Activated CD4-positive, CD25-positive, alpha-beta regulatory T cell (primary cell): ENCODE results near the gene IGFN1.
A peak's percentile ranks its signal among the peaks of the same experiment; 100 is the strongest.

Experiments
- DNase-seq, 4 experiments: peaks; one replicate each; lab custom pipeline; 2025; lab: John Stamatoyannopoulos, UW

IGFN1 gene

DNA sequence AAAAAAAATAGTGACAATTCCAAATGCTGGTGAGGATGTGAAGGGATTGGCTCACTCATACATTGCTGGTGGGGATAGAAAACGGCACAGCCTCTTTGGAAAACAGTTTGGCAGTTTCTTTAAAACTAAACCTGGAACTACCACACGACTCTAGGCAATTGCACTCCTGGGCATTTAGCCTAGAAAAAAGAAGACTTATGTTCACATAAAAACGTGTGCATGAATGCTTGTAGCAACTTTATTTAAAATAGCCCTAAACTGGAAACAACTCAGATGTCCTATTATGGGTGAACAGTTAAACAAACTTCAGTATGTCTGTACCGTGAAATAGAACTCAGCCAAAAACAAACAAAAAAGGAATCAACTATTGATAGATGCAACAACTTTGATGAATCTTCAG lies 26.9 kb upstream of the IGFN1 start:
- DNase-seq = no peak

DNA sequence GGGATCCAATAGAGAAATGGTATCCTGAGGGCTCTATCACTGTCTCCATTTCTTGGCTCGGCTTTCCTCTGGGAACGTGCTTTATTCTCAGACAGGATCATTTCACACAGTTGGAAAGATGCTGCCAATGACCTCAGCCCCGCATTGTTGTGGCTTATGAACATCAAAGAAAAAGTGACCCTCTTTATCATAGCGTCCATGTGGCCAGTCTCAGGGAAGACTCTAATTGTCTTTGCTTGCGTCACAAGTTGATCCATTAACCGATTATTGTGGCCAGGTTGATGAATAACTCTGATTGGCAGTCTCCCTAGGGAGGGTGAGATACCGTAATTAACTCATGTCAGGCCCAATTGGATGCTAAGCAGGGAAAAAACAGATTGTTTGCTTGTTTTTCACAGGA lies 26.0 kb upstream of the IGFN1 start:
- no peak for DNase-seq

DNA sequence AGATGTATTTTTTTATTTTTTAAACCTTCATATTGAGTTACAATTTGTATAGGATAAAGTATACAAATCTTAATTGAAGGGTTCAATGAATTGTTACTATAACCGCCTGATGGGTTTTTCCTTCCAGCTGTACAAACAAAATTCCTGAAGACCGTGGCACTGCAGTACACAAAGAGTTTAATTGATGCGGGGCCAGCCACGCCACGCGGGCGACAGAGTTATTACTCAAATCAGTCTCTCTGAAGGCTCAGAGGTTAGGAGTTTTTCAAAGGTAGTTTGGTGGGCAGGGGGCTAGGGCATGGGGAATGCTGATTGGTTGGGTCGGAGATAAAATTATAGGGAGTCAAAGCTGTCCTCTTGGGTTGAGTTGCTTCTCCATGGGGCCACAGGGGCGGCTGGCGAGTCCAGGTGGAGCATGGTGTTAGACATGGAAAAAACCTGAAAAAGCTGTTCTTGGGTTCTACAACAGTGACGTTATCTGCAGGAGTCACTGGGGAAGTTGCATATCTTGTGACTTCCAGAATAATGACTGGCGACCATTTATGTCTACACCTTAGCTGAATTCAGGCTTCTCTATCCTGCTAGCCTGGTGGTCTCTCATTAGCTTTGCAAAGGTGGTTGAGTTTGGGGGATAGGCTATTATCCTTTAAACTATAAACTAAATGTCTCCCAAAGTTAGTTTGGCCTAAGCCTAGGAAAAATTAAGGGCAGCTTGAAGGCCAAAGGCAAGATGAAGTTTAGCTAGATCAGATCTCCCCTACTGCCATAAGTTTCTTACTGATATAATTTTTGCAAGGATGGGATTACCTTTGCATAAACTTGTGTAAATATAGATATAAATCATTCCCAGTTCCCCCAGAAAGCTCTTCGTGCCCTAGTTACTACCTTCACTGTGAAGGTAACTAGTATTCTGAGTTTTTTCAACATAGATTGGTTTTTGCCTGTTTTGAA lies 23.3 kb upstream of the IGFN1 start:
- no peak for DNase-seq

DNA sequence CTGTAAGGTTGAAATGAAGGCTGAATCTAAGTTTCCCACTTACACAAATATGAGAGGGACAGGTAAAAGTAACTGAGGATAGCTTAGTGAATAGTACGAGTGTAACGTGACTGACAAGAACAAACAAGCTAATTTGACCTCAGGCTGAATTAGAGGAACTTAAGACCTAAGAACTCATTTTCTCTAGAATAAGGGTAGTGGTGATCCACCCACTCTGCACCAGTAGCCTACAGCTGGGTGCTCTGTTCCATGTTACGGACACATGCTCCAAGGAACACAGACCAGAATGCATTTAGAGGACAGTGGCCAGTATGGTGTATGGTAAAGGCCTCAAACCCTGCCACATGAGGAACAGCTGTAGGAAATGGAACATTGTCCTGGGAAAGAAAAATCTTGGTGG lies 21.4 kb upstream of the IGFN1 start:
- DNase-seq = no peak

DNA sequence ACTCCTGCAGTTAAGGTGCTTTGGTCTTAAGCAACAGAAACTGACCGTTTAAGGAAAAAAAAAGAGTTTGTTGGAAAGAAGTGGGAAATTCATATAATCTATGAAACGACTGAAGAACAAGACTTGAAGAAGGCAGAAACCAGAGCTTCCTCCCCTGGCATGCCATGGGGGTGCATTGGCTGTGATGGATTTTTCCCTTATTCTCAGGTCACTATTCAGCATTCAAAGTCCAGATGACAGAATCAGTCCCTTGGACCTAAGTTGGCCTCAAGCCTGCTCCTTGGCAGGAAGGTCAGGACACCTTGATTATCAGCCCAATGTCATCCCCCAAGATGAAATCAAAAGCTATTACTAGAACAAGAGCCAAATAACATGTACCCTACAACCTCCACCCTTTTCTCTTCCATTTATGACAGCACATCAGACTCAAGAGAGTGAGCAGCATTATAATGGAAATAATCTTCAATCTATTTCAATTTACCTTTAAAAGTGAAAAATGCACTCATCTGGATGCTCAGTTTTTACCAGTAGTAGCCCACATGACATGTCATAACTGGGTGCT lies 20.6 kb upstream of the IGFN1 start:
- no peak for DNase-seq

DNA sequence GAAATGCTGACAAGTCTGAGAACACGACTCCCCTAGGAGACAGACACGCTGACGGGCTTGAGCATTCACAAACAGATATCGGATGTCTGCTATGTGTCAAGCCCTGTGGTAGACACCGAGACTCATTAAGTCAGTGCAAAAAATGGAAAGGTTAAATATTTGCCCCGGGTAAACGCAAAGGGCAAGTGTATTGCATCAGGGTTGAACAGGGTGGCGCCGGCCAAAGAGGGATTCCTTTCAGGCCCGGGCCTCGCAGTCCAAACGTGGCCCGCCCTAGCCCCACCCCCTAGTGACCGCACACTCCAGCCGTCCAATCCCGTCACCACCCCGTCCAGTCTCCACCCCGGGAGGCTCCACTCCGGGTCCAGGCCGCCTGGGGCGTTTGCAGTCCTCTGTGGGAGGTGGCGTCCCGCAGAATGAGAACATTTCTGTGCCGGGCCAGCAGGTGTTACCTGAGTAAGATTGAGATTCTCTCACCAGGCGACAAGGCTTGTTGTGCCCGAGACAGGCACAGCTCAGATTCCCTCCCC lies 20.0 kb upstream of the IGFN1 start:
- DNase-seq = peak; percentile 31 to 58 (median 34)

DNA sequence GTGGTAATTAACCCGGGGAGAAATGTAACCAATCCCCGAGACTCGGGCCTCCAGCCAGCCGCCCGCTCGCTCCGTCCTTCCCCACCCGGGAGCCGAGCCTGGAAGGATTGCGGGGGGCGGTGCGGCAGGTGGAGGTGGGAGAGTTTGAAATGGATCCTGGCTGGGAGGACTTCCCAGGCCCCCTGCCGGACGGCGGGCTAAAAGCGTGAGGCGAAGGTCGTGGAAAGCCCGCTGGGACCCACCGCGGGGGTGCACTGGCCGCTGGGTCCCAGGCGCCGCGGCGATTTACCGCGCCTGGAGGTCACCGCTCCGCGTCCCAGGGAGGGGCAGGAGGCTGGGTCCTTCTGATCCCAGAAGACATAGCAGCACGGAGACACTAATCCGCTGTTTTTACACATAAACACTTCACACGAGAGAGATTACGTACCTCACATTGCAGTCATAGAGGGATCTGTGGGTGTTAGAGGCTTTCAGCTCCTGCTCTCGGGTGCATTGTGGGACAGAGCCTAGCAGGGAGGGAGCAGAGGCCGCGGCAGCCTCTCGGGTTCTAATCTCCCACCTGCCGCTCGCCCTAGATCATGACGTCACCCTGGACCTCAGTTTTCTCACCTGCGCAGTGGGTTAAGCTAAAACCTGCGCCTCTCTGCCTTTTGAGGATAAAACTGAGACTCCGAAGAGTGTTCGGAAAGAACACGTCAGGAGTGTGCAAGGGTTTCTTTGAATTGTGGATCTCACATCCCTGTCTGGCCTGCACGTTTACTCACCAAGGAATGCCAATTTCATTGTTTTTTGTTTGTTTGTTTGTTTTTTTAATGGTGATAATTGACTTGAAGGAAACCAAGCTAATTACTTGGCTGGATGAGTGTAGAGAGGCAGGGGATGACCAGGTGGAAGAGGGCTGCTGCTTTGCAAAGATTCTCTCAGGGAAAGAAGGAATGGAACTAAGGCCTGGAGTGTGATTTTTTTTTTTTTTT lies 19.3 kb upstream of the IGFN1 start:
- DNase-seq = peak in 1 of 4 experiments; percentile 5

DNA sequence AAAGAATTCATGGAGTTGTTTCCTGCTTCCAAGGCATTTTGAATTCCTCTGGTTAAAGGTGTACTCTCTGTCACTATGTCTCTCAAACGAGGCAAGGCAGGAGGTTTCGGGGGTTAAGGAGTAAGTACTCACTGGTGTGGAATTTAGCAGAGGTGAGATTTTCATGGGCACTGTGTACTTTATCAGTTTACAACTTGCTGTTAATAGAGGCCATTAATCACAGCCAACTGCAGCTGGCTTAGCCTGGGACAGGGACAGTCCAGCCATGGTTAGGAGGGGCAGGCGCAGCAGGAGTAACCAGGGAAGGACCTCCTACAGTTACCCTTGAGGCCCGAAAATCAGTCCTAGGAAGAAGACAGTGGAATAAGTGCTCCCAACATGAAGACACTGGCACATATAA lies 18.3 kb upstream of the IGFN1 start:
- DNase-seq = no peak

DNA sequence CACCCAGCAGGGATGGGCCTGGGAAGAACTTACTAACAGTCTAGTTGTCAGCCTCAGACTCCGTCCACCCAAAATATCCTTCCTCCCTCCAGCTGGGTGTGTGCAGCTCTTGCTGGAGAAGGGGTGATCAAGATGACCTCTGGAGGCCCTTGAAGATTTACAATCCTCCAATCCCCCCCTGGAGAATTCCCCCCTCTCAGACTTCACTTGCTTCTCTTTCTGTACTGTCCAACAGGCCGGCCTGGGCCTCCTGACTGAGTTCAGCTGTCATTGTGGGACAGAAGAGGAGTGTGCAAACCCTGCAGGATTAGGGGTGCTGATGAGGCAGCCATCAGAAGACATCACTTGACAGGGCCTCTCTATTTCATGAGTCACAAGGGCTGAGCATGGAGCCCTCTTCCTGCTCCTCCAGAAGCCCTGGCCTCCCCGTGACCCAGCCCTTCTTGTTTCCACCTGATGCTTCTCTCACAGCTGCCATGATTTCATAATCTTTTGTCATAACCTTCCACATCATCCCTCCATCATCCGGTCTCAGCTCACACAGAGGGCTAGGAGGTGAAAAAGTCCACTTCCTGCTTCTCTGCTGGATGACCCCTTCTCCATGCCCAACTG lies 17.5 kb upstream of the IGFN1 start:
- no peak for DNase-seq

DNA sequence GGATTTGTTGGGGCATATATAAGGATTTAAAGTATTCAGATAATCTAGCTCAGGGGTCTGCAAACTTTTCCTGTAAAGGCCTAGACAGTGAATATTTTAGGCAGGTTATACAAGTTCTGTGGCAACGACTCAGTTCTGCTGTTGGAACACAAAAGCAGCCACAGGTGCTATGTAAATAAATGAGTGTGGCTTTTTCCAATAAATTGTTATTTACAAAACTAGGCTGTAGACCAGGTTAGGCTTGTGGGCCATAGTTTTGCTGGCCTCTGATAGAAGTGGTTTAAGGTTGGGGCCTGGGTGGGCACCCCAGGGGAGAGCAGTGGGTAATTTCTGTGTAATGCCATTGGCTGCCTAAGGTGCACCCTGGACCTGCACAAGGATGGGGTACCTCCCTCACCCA lies 16.9 kb upstream of the IGFN1 start:
- DNase-seq = no peak

DNA sequence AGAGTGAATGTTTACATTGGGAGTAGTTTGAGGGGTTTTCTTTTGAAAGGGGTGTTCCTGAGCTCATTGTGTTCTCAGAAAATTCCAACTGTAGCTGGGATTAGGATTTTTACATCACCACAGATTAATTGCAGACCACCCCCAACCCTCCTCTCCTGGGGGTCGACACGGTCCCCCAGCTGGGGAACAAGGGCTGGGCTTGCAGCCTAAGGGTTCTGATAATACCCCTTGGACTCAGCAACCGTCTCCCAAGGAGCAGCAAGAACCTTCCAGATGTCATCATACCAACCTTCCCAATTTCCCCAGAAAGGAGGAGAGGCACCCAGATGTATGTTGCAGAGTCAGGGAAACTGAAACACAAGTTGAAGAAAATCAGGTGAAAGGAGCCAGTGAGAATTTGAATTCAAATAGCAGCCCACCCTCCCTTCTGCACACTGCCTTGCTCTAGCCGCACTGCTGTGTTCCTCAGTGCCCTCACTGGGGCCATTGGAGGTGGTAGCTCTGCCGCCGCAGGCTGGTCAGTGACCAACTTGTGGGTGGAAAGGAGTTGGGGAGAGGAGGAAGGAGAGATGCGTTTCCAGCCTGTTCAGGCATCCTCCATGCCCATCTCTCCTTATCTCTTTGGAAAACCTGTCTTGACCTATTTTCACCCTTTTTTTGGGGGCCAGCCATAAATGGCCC lies 14.7 kb upstream of the IGFN1 start:
- DNase-seq = no peak

DNA sequence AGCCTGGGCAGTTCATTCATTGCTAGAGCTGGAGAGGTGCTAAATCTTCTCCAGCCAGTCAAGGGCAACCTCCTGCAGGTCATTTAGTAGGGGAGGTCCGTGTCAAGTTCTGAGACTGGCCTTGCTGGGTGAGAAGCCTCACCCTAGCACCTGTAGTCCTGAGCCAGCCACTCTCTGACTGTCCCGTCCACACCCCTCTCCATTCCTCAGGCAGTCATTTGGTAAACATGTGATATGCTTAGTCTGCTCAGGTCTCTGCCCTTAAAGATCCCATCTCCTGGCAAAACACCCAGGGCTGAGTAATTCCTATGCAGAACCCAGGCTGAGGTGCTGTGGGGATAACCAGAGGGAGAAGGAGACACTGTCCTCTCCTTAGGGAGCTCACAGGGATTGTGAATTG lies 13.7 kb upstream of the IGFN1 start:
- no peak for DNase-seq

DNA sequence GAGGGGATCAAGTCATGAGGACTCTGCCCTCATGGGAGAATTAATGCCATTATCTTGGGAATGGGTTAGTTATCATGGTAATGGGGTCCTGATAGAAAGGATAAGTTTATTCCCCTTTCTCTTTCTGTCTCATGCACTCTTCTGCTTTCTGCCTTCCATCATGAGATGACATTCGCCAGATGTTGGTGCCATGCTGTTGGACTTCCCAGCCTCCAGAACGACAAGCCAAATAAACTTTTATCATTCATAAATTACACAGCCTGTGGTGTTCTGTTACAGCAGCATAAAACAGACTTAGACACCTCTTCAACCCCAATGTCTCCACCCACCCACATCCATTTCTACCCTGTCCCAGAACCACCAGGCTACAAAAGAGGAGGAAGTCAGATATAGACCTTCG lies 11.9 kb upstream of the IGFN1 start:
- no peak for DNase-seq

DNA sequence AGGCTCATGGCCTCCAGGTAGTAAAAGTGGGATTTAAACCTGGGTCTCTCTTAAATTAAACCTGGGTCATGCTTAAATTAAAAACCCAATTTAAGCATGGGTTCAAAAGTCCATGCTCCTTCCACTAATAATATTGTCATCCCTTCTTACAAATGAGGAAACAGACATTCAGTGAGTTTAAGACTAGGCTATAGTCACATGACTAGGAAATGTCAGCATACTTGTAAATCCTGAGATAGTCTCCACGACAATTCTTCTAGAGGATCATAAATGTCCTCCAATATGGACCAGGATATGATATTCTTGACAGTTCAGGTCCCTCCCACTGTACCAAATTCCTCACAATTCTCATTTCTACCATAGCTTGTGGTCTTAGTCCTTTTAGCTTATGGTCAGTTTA lies 10.5 kb upstream of the IGFN1 start:
- DNase-seq = no peak

DNA sequence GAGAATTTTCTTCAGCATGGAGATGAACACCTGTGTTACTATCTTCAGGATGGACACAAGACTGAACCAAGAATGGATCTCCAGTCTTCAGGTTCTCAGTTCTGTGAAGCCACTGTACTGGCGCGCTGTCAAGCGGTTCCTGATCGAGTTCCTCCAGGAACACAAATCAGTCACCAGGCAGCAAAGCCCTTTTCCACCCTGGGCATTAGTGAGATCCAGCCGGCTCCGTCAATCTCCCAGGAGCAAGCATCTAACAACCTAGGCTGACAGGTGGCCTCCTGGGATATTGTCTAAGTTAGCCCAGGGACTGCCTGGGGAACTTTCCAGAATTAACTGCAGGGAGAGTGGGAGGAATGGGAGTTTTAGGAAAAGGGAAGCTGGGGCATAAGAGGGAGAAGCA lies 9.7 kb upstream of the IGFN1 start:
- DNase-seq = no peak

DNA sequence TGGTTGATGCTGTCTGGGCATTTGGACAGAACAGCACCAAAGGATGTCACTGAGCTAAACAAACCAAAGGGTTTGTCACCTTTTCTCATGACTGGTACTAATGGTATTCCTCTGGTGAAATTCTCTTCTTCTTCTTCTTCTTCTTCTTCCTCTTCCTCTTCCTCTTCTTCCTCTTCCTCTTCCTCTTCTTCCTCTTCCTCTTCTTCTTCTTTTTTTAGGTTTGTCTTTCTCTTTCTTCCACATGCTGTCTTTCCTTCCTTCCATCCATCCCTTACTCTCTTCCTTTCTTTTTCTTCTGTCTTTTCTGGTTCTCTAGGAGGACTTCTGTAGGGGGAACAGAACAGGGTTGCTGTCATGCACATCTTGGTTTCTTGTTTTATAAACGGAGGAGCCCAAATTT lies 9.3 kb upstream of the IGFN1 start:
- no peak for DNase-seq

DNA sequence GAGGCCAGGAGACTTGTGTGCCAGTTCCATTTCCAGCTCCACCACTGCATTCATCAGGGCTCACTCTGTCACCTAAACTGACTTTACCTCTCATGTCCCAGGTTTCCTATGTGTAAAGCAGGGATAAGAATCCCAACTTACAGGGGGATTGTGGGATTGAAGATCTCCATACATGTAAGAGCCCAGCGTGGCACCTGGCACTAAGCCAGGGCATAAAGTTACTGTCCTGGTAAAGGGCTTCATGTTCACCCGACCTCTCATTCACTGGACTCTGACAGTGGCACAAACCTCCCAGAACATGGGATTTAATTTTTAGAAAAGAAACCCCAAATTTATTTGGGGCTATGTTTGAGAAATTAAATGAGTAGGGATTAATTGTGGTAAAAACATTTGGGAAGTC lies 8.9 kb upstream of the IGFN1 start:
- DNase-seq = no peak

DNA sequence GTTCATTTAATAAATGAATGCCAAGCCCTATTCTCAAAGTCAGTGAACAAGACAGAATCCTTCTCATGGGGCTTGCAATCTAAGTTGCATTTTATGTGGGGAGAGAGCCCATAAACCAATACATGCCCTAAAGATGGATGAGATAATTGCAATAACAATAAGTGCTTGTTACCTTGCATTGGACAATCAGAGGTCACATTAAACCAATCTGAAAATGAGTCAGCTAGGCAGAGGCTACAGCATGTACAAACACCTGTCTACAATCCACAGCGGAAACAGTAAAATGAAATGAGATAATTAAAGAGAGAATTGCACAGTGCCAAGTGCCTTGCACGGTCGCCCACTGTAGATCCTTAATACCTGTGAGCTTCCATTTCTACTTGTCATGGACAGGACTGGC lies 7.4 kb upstream of the IGFN1 start:
- DNase-seq = no peak

DNA sequence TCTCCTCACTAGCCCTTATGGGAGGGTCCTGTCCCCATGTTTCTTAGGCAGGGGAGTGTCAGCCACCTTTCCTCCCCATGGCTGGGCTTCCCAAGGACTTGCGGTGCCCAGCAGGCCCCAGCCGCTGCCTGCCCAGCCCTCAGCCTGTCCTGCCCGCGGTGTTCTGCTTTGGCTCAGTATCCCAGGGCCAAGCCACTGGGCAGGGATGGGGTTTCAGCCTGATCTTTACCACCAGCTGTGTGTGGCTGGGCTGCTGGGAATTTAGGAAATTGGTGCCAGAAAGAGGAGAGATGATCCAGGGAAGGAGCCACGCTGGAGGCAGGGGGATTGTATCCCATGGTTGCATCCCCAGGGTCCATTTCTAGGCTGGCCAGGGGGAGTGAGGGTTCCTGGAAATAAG lies 6.9 kb upstream of the IGFN1 start:
- DNase-seq = no peak

DNA sequence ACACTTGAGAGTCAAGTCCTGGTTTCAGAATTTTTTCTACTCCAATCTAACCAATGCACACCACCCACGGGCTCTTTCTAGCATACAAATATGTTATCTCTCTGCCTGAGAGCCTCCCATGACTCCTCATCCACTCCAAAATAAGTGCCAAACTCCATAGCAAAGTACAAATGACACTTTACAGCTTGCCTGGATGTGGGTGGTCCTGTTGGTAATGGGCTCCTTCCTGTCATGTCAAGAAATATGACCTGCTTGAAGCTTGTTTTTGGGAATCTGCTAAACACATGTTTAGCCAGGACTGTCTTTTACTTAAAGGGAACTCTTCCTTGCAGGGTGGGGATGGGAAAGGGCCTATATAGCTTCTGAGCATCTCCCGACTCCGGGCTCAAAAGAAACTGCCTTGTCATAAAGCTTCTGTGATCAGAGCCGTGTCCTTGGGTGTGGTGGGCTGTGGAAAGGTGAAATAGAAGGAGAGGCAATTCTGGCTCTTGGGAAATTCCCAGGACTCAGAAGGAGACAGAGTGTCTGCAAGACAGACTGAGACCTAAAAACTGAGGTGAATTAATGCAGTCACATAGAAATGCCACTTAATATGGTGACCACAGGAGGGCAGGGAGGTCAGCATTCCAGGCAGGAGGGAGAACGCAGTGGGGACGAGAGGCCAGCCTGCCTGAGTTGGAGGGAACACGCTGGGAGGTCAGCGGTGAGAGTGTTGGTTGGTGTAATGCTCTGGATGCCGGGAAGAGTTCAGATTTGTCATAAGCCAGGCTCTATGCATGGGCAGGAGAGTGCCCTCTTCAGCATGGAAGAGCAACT lies 6.1 kb upstream of the IGFN1 start:
- no peak for DNase-seq

DNA sequence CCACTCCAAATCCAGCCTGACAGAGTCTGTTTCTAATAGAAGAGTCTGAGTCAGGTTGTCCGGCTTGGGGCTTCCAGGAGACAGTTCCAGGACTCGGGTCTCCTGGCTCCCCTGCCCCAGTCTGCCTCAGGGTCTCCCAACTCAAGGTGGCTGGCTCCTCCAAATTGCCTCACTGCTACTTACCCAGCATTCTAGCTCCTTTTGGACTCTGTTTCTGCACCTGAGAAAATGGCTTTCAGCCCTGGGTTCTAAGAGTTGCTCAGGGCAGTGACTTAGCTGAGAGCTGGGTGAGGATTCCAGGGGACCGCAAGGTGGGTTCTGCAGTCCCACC lies 5.5 kb upstream of the IGFN1 start:
- DNase-seq = no peak
